ENCODE data around the gene KSR2. TPM values are rescaled to one million over a fixed set of nuclear protein-coding genes. Genes with fewer than 3 reads are reported as not detected.

KSR2 gene
- total and polyA plus RNA-seq, 2 of the 4 experiments (the other 2 are of a cell fraction) = not detected

- CTCF ChIA-PET = no interaction called here
- Histone ChIP-seq H3K4me2 (ENCODE audit: low read depth, low read length) (no peak overlapping the region), H3K4ac (ENCODE audit: low read depth, low read length) (no peak overlapping the region), H3K56ac (ENCODE audit: extremely low read depth, insufficient read depth, low read length) (no peak overlapping the region), H4K5ac (ENCODE audit: low read depth, low read length) (no peak overlapping the region), H2BK15ac (ENCODE audit: low read depth, low read length) (no peak overlapping the region), H3K9me1 (ENCODE audit: insufficient read depth, low read length) (no peaks in the 10 kb centered on the region), H4K20me1 (ENCODE audit: insufficient read depth, low read length) (no peaks in the 10 kb centered on the region), H4K91ac (ENCODE audit: insufficient read depth, low read depth, low read length) (no peak overlapping the region), H2AK9ac (replicated peaks; ENCODE audit: low read depth, low read length, poor library complexity) (no peak overlapping the region), H2AK5ac (ENCODE audit: low read depth, low read length) (no peak overlapping the region), H3K14ac (replicated peaks; ENCODE audit: low read depth, low read length) (no peak overlapping the region), H3K27me3 (ENCODE audit: control insufficient read depth, insufficient read depth, low read length) (no peaks in the 10 kb centered on the region), H3K9ac (ENCODE audit: low read depth, low read length) (no peak overlapping the region), H2BK5ac (ENCODE audit: low read depth, low read length, poor library complexity, severe bottlenecking) (no peak overlapping the region), H3K4me1 (ENCODE audit: control insufficient read depth, insufficient read depth, low read length) (no peaks in the 10 kb centered on the region), H3K9me3 (ENCODE audit: control insufficient read depth, insufficient read depth, low read length) (no peaks in the 10 kb centered on the region), H4K8ac (ENCODE audit: low read depth in 2 of 2, low read length in 2 of 2) (no peak overlapping the region), H3K18ac (ENCODE audit: low read depth, low read length) (no peak overlapping the region), H2AFZ (replicated peaks; ENCODE audit: low read length, poor library complexity) (no peak overlapping the region), H3K23ac (ENCODE audit: low read depth, low read length) (no peak overlapping the region), H2BK20ac (ENCODE audit: low read depth, low read length) (no peak overlapping the region), H3K27ac (ENCODE audit: insufficient read depth, low read length) (no peak overlapping the region), H3K4me3 (ENCODE audit: insufficient read depth, low read depth, low read length) (no peak overlapping the region), H3K79me1 (ENCODE audit: low read depth in 1 of 2, low read length in 2 of 2) (peaks cover under 1 to 5% of the 10 kb centered on the region in 2 experiments; a peak in 2 of 4 replicates), H3K36me3 (ENCODE audit: control insufficient read depth, insufficient read depth, low read length) (no peaks in the 10 kb centered on the region), H2BK120ac (ENCODE audit: low read depth, low read length) (no peak overlapping the region)
- in situ Hi-C loops (cut with MboI; ENCODE audit: low sequenced_read_pairs) (loop anchor here (10.0 kb wide), 1 partner anchor 137 kb away; no protein-coding TSS in a partner anchor), intact Hi-C loops (cut with micrococcal nuclease) (no loop called here), dilution Hi-C loops (cut with HindIII; ENCODE audit: low sequenced_read_pairs, unreplicated experiment) (no loop called here)
- no TSS peak for BruUV-seq (replicated peaks)
- TF ChIP-seq, protein P1, sequence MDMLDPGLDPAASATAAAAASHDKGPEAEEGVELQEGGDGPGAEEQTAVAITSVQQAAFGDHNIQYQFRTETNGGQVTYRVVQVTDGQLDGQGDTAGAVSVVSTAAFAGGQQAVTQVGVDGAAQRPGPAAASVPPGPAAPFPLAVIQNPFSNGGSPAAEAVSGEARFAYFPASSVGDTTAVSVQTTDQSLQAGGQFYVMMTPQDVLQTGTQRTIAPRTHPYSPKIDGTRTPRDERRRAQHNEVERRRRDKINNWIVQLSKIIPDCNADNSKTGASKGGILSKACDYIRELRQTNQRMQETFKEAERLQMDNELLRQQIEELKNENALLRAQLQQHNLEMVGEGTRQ (IDR thresholded peaks at IDR 0.05; ENCODE audit: low read depth, low read length) = no peak
- TF ChIP-seq POLR2A (IDR thresholded peaks at IDR 0.05; ENCODE audit: low read depth, low read length) (no peak), MXI1 (IDR thresholded peaks at IDR 0.05; ENCODE audit: borderline replicate concordance, low read depth, low read length) (no peak), MAFK (IDR thresholded peaks at IDR 0.05; ENCODE audit: low read depth, low read length) (no peak), FOS (IDR thresholded peaks at IDR 0.05; ENCODE audit: low read depth, low read length) (no peak), MAZ (IDR thresholded peaks at IDR 0.05; ENCODE audit: borderline replicate concordance, low read depth, low read length) (no peak), NFE2L2 (IDR thresholded peaks at IDR 0.05; ENCODE audit: low read depth, low read length) (no peak), RFX5 (IDR thresholded peaks at IDR 0.05; ENCODE audit: low read depth, low read length) (no peak), RCOR1 (IDR thresholded peaks at IDR 0.05; ENCODE audit: insufficient replicate concordance, low read length) (no peak), BHLHE40 (IDR thresholded peaks at IDR 0.05; ENCODE audit: low read depth, low read length) (no peak), RAD21 (IDR thresholded peaks at IDR 0.05; ENCODE audit: low read length) (no peak), CHD1 (IDR thresholded peaks at IDR 0.05; ENCODE audit: low read depth, low read length) (no peak), SMC3 (IDR thresholded peaks at IDR 0.05; ENCODE audit: low read depth, low read length) (no peak), CTCF (conservative IDR thresholded peaks at IDR 0.05; ENCODE audit: low read depth, low read length) (no peak)
- TF ChIP-seq, protein P2, sequence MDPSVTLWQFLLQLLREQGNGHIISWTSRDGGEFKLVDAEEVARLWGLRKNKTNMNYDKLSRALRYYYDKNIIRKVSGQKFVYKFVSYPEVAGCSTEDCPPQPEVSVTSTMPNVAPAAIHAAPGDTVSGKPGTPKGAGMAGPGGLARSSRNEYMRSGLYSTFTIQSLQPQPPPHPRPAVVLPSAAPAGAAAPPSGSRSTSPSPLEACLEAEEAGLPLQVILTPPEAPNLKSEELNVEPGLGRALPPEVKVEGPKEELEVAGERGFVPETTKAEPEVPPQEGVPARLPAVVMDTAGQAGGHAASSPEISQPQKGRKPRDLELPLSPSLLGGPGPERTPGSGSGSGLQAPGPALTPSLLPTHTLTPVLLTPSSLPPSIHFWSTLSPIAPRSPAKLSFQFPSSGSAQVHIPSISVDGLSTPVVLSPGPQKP (IDR thresholded peaks at IDR 0.05; ENCODE audit: borderline replicate concordance, low read depth, low read length) = no peak
- no CpG with 5 or more reads among the region's 3 CpGs for WGBS, 2 experiments (ENCODE audit: extremely low coverage in 2 of 2, insufficient read length in 1 of 2)
- POLR2A ChIA-PET (ENCODE audit: unreplicated experiment) = no interaction called here
- ATAC-seq (ENCODE audit: low read depth) = no peak
- DNase-seq = no peak
Measured at GRCh38 chr12:118011961-118012360, 43.2 kb upstream of the KSR2 start.

Measured in IMR-90 (cell line).